HCT116 (cell line): ENCODE results near the gene CPNE4. TPM values are rescaled to one million over a fixed set of nuclear protein-coding genes. Genes with fewer than 3 reads are reported as not detected.

Source experiments
- ATAC-seq: fragments of 200-7000 bp; cut with Tn5 transposase; 2 replicates; pipeline ENCODE4 v1.9.1; 2020; ENCODE audit warnings: mild to moderate bottlenecking, moderate library complexity
- BruUV-seq: library from RNA; stranded (reverse); fragments of 400-500 nt; replicated peaks from 2 replicates; lab custom pipeline; 2021; lab: Mats Ljungman, UMichigan
- CTCF ChIA-PET: fragments of 300-600 bp; sonication (Branson Sonifier 250); formaldehyde crosslinking; loops from one replicate; lab custom pipeline; 2021; ENCODE audit warnings: antibody characterized with exemption; lab: Charles Lee
- POLR2A ChIA-PET: fragments of 300-600, 350-600 bp; sonication (Branson Sonifier 250); formaldehyde crosslinking; loops from one replicate; lab custom pipeline; 2021; ENCODE audit warnings: antibody characterized with exemption; lab: Charles Lee
- RAD21 ChIA-PET, 2 experiments: fragments of 300-600 bp; sonication (Branson Sonifier 250); formaldehyde crosslinking; loops; one replicate each; lab custom pipeline; 2023; ENCODE audit warnings: low total read pairs in 2 of 2; ENCODE audit not compliant: uncharacterized antibody in 2 of 2, unreplicated experiment in 2 of 2, low non-redundant PET in 1 of 2; lab: Charles Lee
- DNase-seq: peaks from one replicate; pipeline ENCODE4 v3.0.0-alpha.2; 2010; ENCODE audit warnings: low read depth, low spot score
- H2AFZ ChIP-seq: fragments of 200-600 bp; shearing (Covaris generic), sonication (generic); 2 replicates; pipeline ENCODE4 v1.6.1; 2017; ENCODE audit warnings: low read depth, mixed run types, mixed read lengths, antibody characterized with exemption, low read length; ENCODE audit not compliant: poor library complexity, severe bottlenecking
- H3K27ac ChIP-seq: 2 replicates; pipeline ENCODE4 v1.5.1; 2012; ENCODE audit warnings: low read depth, low read length
- H3K27me3 ChIP-seq: fragments of 200-600 bp; sonication (generic); 2 replicates; pipeline ENCODE4 v1.6.1; 2016; ENCODE audit warnings: mixed run types, low read length, mixed read lengths; ENCODE audit not compliant: insufficient read depth
- H3K36me3 ChIP-seq, 2 experiments: fragments of 200-500 bp in 1 of 2; fragments of 200-600 bp in 1 of 2; sonication (Bioruptor generic) in 1 of 2; sonication (generic) in 1 of 2; 2 replicates each; pipeline versions ENCODE4 v1.5.1 to v1.6.1; 2014 to 2016; ENCODE audit warnings: low read length in 2 of 2, inconsistent platforms in 1 of 2, mixed read lengths in 1 of 2, mixed run types in 1 of 2; ENCODE audit not compliant: insufficient read depth in 2 of 2, control insufficient read depth in 1 of 2
- H3K4me1 ChIP-seq, 2 experiments: fragments of 200-600 bp in 1 of 2; sonication (generic) in 1 of 2; 2 replicates each; pipeline versions ENCODE4 v1.5.1 to v1.6.1; 2012 to 2017; ENCODE audit warnings: low read length in 2 of 2, inconsistent platforms in 1 of 2, mild to moderate bottlenecking in 1 of 2, mixed read lengths in 1 of 2, mixed run types in 1 of 2, moderate library complexity in 1 of 2; ENCODE audit not compliant: insufficient read depth in 2 of 2, control insufficient read depth in 1 of 2
- H3K4me2 ChIP-seq: fragments of 200-600 bp; sonication (generic); 2 replicates; pipeline ENCODE4 v1.6.1; 2017; ENCODE audit warnings: mixed run types, low read length, mixed read lengths
- H3K4me3 ChIP-seq, 2 experiments: fragments of 200-600 bp in 1 of 2; sonication (generic) in 1 of 2; replicated peaks in 1 of 2; 2 replicates each; pipeline ENCODE4 v1.5.1; 2011 to 2016; ENCODE audit warnings: low read length in 2 of 2, control low read depth in 1 of 2, low read depth in 1 of 2, mild to moderate bottlenecking in 1 of 2, mixed read lengths in 1 of 2, mixed run types in 1 of 2
- H3K79me2 ChIP-seq: fragments of 200-600 bp; sonication (generic); 2 replicates; pipeline ENCODE4 v1.6.1; 2017; ENCODE audit warnings: mild to moderate bottlenecking, mixed run types, low read length, moderate library complexity, mixed read lengths; ENCODE audit not compliant: insufficient read depth
- H3K9ac ChIP-seq: fragments of 200-600 bp; sonication (generic); 2 replicates; pipeline ENCODE4 v1.6.1; 2016; ENCODE audit warnings: low read length, mixed read lengths
- H3K9me2 ChIP-seq: fragments of 200-600 bp; sonication (generic), shearing (Covaris generic); 2 replicates; pipeline ENCODE4 v1.6.1; 2017; ENCODE audit warnings: mixed run types, mild to moderate bottlenecking, moderate library complexity; ENCODE audit not compliant: insufficient read depth
- H3K9me3 ChIP-seq, 2 experiments: fragments of 200-500 bp in 1 of 2; fragments of 200-600 bp in 1 of 2; sonication (Bioruptor generic) in 1 of 2; sonication (generic) in 1 of 2; 2 replicates each; pipeline ENCODE4 v1.6.1; 2014 to 2017; ENCODE audit warnings: low read length in 2 of 2, mixed read lengths in 2 of 2, inconsistent platforms in 1 of 2, low read depth in 1 of 2, mild to moderate bottlenecking in 1 of 2, mixed run types in 1 of 2, moderate library complexity in 1 of 2; ENCODE audit not compliant: control insufficient read depth in 1 of 2, insufficient read depth in 1 of 2
- H4K20me1 ChIP-seq: fragments of 200-600 bp; sonication (generic), shearing (Covaris generic); 2 replicates; pipeline ENCODE4 v1.6.1; 2017; ENCODE audit warnings: mixed run types, mild to moderate bottlenecking, moderate library complexity; ENCODE audit not compliant: insufficient read depth
- CBX3 ChIP-seq: IDR thresholded peaks from 2 replicates; pipeline ENCODE4 v1.6.1; 2012; ENCODE audit warnings: low read depth
- CEBPB ChIP-seq: IDR thresholded peaks from 2 replicates; pipeline ENCODE4 v1.6.1; 2012; ENCODE audit warnings: low read depth
- EGR1 ChIP-seq: IDR thresholded peaks from 2 replicates; pipeline ENCODE4 v1.6.1; 2012; ENCODE audit warnings: low read depth
- ELF1 ChIP-seq: IDR thresholded peaks from 2 replicates; pipeline ENCODE4 v1.6.1; 2012; ENCODE audit warnings: low read depth, borderline replicate concordance
- EZH2 ChIP-seq: fragments of 200-600 bp; sonication (generic); IDR thresholded peaks from 2 replicates; pipeline ENCODE4 v1.6.1; 2017; ENCODE audit warnings: antibody characterized with exemption, mixed run types
- EZH2phosphoT487 ChIP-seq: fragments of 200-600 bp; IDR thresholded peaks from 2 replicates; pipeline ENCODE4 v1.6.1; 2018; ENCODE audit warnings: antibody characterized with exemption, borderline replicate concordance
- FOSL1 ChIP-seq: IDR thresholded peaks from 2 replicates; pipeline ENCODE4 v1.6.1; 2012; ENCODE audit warnings: low read depth
- POLR2A ChIP-seq: IDR thresholded peaks from 2 replicates; pipeline ENCODE4 v1.7.0; 2011; ENCODE audit warnings: borderline replicate concordance; ENCODE audit not compliant: insufficient read depth, insufficient read length; ENCODE audit errors: extremely low read depth
- RAD21 ChIP-seq: IDR thresholded peaks from 2 replicates; pipeline ENCODE4 v1.6.1; 2012; ENCODE audit warnings: low read depth, mild to moderate bottlenecking
- SIN3A ChIP-seq: IDR thresholded peaks from 2 replicates; pipeline ENCODE4 v1.6.1; 2012; ENCODE audit warnings: low read depth
- TCF7L2 ChIP-seq: IDR thresholded peaks from 2 replicates; pipeline ENCODE4 v1.7.0; 2011; ENCODE audit warnings: borderline replicate concordance, inconsistent platforms; ENCODE audit not compliant: insufficient read depth, insufficient read length; ENCODE audit errors: extremely low read depth
- ZFX ChIP-seq: fragments of 450-650 bp; IDR thresholded peaks from 2 replicates; pipeline ENCODE4 v1.6.1; 2017
- intact Hi-C: fragments of 100-400 bp; cut with micrococcal nuclease; formaldehyde crosslinking; loops from 2 replicates; pipeline ENCODE4 v1.10.0; 2022
- total RNA-seq: library from RNA; stranded (reverse); gene quantifications from one replicate; pipeline ENCODE4 v1.2.1, GENCODE V29; 2021; ENCODE audit not compliant: unreplicated experiment
- TF ChIP-seq, protein P1 (sequence below): IDR thresholded peaks from 2 replicates; pipeline ENCODE4 v1.6.1; 2011; ENCODE audit warnings: mild to moderate bottlenecking, low read length, moderate library complexity; ENCODE audit not compliant: insufficient replicate concordance; ENCODE audit errors: extremely low read depth
- TF ChIP-seq, protein P2 (sequence below): IDR thresholded peaks from 2 replicates; pipeline ENCODE4 v1.6.1; 2012
- TF ChIP-seq, protein P3 (sequence below): IDR thresholded peaks from 2 replicates; pipeline ENCODE4 v1.6.1; 2012
- TF ChIP-seq, protein P4 (sequence below): IDR thresholded peaks from 2 replicates; pipeline ENCODE4 v1.6.1; 2012; ENCODE audit warnings: low read depth

Gene CPNE4
- total RNA-seq, 1 experiment from 2014 or later, result not detected

DNA sequence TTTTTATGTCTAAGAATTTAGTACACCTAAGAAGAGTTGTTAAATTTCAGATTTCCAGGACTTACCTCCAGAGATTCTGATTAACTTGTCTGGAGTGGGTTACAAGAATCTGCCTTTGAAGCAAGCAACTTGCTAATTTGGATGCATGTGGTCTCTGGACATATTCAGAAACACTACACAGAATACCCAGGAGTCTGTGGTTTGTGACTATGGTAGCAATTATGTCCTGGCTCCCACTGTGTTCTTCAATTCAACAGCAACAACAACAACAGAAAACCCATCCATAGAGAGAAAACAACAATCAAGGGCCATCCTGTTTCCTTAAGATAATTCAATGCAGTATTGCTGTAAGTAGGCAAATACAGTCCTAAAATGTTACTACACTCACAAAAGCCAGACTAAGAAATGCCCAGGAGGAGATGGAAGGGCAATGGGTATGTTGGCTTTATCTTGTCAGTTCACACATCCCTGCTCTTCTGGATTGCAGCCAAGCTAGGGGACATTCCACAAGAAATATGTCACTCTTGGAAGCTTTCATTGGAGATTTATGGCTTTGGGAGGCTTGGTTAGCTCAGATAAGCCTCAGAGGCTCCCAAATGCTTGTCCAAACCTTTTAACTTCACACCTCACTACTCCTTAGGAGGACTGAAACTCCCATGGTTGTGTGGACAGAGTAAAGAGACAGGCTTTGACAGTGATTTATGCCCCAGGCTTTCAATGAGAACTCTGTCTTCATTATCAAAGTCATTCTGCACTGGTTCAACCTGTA, 432.6 kb downstream of the CPNE4 start:
- no peak overlapping the region for H3K9ac ChIP-seq
- TF ChIP-seq EZH2 (no peak), EGR1 (no peak), SIN3A (no peak), EZH2phosphoT487 (no peak), CEBPB (no peak), TCF7L2 (no peak), CBX3 (no peak), ZFX (no peak), RAD21 (no peak), POLR2A (no peak), ELF1 (no peak), FOSL1 (no peak)
- TF ChIP-seq, protein P1, sequence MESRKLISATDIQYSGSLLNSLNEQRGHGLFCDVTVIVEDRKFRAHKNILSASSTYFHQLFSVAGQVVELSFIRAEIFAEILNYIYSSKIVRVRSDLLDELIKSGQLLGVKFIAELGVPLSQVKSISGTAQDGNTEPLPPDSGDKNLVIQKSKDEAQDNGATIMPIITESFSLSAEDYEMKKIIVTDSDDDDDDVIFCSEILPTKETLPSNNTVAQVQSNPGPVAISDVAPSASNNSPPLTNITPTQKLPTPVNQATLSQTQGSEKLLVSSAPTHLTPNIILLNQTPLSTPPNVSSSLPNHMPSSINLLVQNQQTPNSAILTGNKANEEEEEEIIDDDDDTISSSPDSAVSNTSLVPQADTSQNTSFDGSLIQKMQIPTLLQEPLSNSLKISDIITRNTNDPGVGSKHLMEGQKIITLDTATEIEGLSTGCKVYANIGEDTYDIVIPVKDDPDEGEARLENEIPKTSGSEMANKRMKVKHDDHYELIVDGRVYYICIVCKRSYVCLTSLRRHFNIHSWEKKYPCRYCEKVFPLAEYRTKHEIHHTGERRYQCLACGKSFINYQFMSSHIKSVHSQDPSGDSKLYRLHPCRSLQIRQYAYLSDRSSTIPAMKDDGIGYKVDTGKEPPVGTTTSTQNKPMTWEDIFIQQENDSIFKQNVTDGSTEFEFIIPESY, result no peak
- TF ChIP-seq, protein P2, sequence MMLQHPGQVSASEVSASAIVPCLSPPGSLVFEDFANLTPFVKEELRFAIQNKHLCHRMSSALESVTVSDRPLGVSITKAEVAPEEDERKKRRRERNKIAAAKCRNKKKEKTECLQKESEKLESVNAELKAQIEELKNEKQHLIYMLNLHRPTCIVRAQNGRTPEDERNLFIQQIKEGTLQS, result no peak
- TF ChIP-seq, protein P3, sequence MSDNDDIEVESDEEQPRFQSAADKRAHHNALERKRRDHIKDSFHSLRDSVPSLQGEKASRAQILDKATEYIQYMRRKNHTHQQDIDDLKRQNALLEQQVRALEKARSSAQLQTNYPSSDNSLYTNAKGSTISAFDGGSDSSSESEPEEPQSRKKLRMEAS, result no peak
- TF ChIP-seq, protein P4, sequence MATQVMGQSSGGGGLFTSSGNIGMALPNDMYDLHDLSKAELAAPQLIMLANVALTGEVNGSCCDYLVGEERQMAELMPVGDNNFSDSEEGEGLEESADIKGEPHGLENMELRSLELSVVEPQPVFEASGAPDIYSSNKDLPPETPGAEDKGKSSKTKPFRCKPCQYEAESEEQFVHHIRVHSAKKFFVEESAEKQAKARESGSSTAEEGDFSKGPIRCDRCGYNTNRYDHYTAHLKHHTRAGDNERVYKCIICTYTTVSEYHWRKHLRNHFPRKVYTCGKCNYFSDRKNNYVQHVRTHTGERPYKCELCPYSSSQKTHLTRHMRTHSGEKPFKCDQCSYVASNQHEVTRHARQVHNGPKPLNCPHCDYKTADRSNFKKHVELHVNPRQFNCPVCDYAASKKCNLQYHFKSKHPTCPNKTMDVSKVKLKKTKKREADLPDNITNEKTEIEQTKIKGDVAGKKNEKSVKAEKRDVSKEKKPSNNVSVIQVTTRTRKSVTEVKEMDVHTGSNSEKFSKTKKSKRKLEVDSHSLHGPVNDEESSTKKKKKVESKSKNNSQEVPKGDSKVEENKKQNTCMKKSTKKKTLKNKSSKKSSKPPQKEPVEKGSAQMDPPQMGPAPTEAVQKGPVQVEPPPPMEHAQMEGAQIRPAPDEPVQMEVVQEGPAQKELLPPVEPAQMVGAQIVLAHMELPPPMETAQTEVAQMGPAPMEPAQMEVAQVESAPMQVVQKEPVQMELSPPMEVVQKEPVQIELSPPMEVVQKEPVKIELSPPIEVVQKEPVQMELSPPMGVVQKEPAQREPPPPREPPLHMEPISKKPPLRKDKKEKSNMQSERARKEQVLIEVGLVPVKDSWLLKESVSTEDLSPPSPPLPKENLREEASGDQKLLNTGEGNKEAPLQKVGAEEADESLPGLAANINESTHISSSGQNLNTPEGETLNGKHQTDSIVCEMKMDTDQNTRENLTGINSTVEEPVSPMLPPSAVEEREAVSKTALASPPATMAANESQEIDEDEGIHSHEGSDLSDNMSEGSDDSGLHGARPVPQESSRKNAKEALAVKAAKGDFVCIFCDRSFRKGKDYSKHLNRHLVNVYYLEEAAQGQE, result no peak
- H2AFZ ChIP-seq, result no peak overlapping the region
- H3K36me3 ChIP-seq, result no peaks in the 10 kb centered on the region
- DNase-seq, result no peak
- no peaks in the 10 kb centered on the region for H3K79me2 ChIP-seq
- H3K9me2 ChIP-seq, result no peaks in the 10 kb centered on the region
- ChIA-PET RAD21 (no interaction called here), CTCF (no interaction called here), POLR2A (no interaction called here)
- H4K20me1 ChIP-seq, result no peaks in the 10 kb centered on the region
- no peak for ATAC-seq
- intact Hi-C loops, result no loop called here
- no TSS peak for BruUV-seq
- H3K27me3 ChIP-seq, result peaks cover 32% of the 10 kb centered on the region
- H3K9me3 ChIP-seq, result no peaks in the 10 kb centered on the region
- no peaks in the 10 kb centered on the region for H3K4me1 ChIP-seq
- no peak overlapping the region for H3K4me3 ChIP-seq
- no peak overlapping the region for H3K27ac ChIP-seq
- no peak overlapping the region for H3K4me2 ChIP-seq
